ENCODE results near the gene MTMR3. TPM values are rescaled to one million over a fixed set of nuclear protein-coding genes. Genes with fewer than 3 reads are reported as not detected.

Gene MTMR3
- total RNA-seq, 1 donor from 2014 or later: 32.3 TPM

- no peak for DNase-seq (ENCODE audit: missing footprints)
- ATAC-seq: no peak
- intact Hi-C loops (cut with DNase I): no loop called here
Measured at GRCh38 chr22:29987137-29987536, 104.2 kb downstream of the MTMR3 start.

- no peak for DNase-seq (ENCODE audit: missing footprints)
- ATAC-seq: no peak
- intact Hi-C loops (cut with DNase I): no loop called here
Measured at GRCh38 chr22:29988719-29989118, 105.7 kb downstream of the MTMR3 start.

GRCh38 chr22:29989446-29989845 is 106.5 kb downstream of the MTMR3 start:
- intact Hi-C loops (cut with DNase I): no loop called here
- DNase-seq (ENCODE audit: missing footprints): no peak
- no peak for ATAC-seq

GRCh38 chr22:29992341-29993275 is 109.6 kb downstream of the MTMR3 start:
- DNase-seq (ENCODE audit: missing footprints) (no peak), ATAC-seq (no peak)
- intact Hi-C loops (cut with DNase I): no loop called here

- DNase-seq (ENCODE audit: missing footprints) (no peak), ATAC-seq (no peak)
- intact Hi-C loops (cut with DNase I): no loop called here
Measured at GRCh38 chr22:29994027-29994715, 111.2 kb downstream of the MTMR3 start.

- ATAC-seq: peak; percentile 44
- intact Hi-C loops (cut with DNase I): loop anchor here (5.0 kb wide), 2 partner anchors 113 to 158 kb away; partner anchors contain the start of genes ASCC2 and MTMR3
- no peak for DNase-seq (ENCODE audit: missing footprints)
Measured at GRCh38 chr22:29994943-29995342, 112.0 kb downstream of the MTMR3 start.

- ATAC-seq (no peak), DNase-seq (ENCODE audit: missing footprints) (no peak)
- intact Hi-C loops (cut with DNase I): loop anchor here (5.0 kb wide), 2 partner anchors 115 to 160 kb away; partner anchors contain the start of genes ASCC2 and MTMR3
Measured at GRCh38 chr22:29997107-29997506, 114.1 kb downstream of the MTMR3 start.

GRCh38 chr22:29997516-29997915 is 114.5 kb downstream of the MTMR3 start:
- intact Hi-C loops (cut with DNase I): loop anchor here (5.0 kb wide), 2 partner anchors 115 to 160 kb away; partner anchors contain the start of genes ASCC2 and MTMR3
- no peak for ATAC-seq
- no peak for DNase-seq (ENCODE audit: missing footprints)

GRCh38 chr22:29998627-29999384 is 115.8 kb downstream of the MTMR3 start:
- DNase-seq (ENCODE audit: missing footprints): no peak
- ATAC-seq: no peak
- intact Hi-C loops (cut with DNase I): loop anchor here (5.0 kb wide), 2 partner anchors 117 to 162 kb away; partner anchors contain the start of genes ASCC2 and MTMR3

- DNase-seq (ENCODE audit: missing footprints): no peak
Measured at GRCh38 chr22:30000566-30000965, 117.6 kb downstream of the MTMR3 start.

GRCh38 chr22:30001459-30001858 is 118.5 kb downstream of the MTMR3 start:
- DNase-seq (ENCODE audit: missing footprints): no peak

More at GRCh38 chr22:30000566-30000965, 117.6 kb downstream of the MTMR3 start:
- no peak for ATAC-seq
- intact Hi-C loops (cut with DNase I): loop anchor here (10.0 kb wide), 2 partner anchors 306 to 366 kb away; no protein-coding TSS in a partner anchor

GRCh38 chr22:30002861-30003486 is 120.0 kb downstream of the MTMR3 start:
- intact Hi-C loops (cut with DNase I): loop anchor here (10.0 kb wide), 2 partner anchors 308 to 368 kb away; no protein-coding TSS in a partner anchor
- DNase-seq (ENCODE audit: missing footprints) (no peak), ATAC-seq (no peak)

More at GRCh38 chr22:30001459-30001858, 118.5 kb downstream of the MTMR3 start:
- ATAC-seq: no peak
- intact Hi-C loops (cut with DNase I): loop anchor here (10.0 kb wide), 2 partner anchors 307 to 367 kb away; no protein-coding TSS in a partner anchor

GRCh38 chr22:30004101-30004500 is 121.1 kb downstream of the MTMR3 start:
- intact Hi-C loops (cut with DNase I): loop anchor here (10.0 kb wide), 2 partner anchors 309 to 369 kb away; no protein-coding TSS in a partner anchor
- no peak for DNase-seq (ENCODE audit: missing footprints)
- ATAC-seq: no peak

GRCh38 chr22:30004694-30005093 is 121.7 kb downstream of the MTMR3 start:
- DNase-seq (ENCODE audit: missing footprints) (no peak), ATAC-seq (peak; percentile 49)
- intact Hi-C loops (cut with DNase I): loop anchor here (5.0 to 10.0 kb wide), 3 partner anchors 237 to 370 kb away; partner anchors contain the start of genes UQCR10 and ZMAT5

GRCh38 chr22:30005213-30005857 is 122.4 kb downstream of the MTMR3 start:
- ATAC-seq (peak; percentile 84), DNase-seq (ENCODE audit: missing footprints) (no peak)
- intact Hi-C loops (cut with DNase I): loop anchor here (5.0 to 10.0 kb wide), 3 partner anchors 238 to 371 kb away; partner anchors contain the start of genes UQCR10 and ZMAT5

- DNase-seq (ENCODE audit: missing footprints) (no peak), ATAC-seq (no peak)
- intact Hi-C loops (cut with DNase I): loop anchor here (5.0 to 10.0 kb wide), 3 partner anchors 240 to 373 kb away; partner anchors contain the start of genes UQCR10 and ZMAT5
Measured at GRCh38 chr22:30007361-30007760, 124.4 kb downstream of the MTMR3 start.

GRCh38 chr22:30008401-30008800 is 125.4 kb downstream of the MTMR3 start:
- no peak for DNase-seq (ENCODE audit: missing footprints)
- intact Hi-C loops (cut with DNase I): loop anchor here (5.0 to 10.0 kb wide), 3 partner anchors 241 to 374 kb away; partner anchors contain the start of genes UQCR10 and ZMAT5

More at GRCh38 chr22:30008401-30008800, 125.4 kb downstream of the MTMR3 start:
- ATAC-seq: no peak
